Measurements from ENCODE around the gene PKDREJ.
"Not testable (repeated sequence)": the region's sequence is repeated elsewhere in the genome, so short reads cannot be mapped to it uniquely, and the experiment has no call there.

Gene PKDREJ, protein sequence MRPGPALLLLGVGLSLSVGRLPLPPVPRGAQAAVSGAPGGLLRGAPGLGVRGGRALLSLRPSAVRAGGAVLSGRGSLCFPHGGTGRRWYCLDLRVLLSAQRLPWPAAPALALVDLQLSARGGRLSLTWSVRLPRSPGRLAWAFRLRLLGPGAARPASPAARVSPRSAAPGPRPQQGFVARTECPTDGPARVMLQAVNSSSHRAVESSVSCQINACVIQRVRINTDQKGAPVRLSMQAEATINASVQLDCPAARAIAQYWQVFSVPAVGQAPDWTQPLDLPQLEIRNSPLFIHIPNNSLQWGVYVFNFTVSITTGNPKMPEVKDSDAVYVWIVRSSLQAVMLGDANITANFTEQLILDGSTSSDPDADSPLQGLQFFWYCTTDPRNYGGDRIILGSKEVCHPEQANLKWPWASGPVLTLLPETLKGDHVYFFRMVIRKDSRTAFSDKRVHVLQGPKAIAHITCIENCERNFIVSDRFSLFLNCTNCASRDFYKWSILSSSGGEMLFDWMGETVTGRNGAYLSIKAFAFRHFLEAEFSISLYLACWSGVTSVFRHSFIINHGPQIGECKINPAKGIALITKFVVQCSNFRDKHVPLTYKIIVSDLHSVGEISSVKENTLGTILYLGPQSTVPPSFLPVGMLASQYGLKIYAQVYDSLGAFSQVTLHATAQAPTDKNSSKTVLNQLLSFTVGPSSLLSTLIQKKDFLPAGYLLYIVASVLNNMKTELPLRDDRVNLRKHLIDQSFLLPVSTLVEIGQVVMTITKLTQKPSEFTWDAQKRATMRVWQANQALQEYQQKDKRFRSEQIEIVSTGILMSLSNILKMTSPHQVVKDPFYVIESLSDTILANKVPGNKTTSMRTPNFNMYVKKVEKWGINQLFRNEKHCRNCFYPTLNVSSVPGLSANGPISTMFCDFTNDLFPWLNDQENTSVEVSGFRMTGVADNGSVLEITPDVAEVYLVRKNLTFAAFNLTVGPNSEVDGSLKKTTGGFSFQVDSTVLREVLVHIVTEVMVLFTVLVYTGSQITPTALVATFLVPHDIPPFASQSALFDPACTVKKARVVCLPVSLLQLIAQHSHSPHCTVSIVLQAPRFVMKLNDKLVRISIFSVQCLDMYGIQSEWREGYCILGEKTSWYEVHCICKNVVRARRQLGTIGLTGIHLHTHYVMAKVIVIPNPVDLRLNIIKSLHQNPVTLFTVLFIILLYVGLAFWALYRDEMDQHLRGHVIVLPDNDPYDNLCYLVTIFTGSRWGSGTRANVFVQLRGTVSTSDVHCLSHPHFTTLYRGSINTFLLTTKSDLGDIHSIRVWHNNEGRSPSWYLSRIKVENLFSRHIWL (N-terminal part only)

DNA sequence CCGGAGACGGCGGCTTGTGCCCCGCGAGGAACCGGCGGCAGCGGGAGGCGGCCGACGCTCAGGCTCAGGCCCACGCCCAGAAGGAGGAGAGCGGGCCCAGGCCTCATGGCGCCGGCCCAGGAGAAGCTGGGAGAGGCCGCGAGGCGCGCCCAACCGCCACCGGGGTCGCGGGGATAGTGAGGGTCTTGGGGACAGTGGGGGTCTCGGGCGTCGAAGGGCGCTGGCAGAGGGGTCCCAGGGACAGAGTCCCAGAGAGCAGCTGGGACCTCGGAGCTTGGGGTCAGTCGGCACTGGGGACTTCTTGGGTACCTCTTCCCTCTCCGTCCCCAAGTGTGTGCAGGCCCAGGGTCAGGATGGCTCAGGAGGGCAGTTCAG lies at the start of gene PKDREJ:
Gene PKDREJ (minus strand): TSS at position 128 of the 375 bp plus-strand sequence. CDS start 21 bp downstream, at position 107.
- TF ChIP-seq, protein P1, sequence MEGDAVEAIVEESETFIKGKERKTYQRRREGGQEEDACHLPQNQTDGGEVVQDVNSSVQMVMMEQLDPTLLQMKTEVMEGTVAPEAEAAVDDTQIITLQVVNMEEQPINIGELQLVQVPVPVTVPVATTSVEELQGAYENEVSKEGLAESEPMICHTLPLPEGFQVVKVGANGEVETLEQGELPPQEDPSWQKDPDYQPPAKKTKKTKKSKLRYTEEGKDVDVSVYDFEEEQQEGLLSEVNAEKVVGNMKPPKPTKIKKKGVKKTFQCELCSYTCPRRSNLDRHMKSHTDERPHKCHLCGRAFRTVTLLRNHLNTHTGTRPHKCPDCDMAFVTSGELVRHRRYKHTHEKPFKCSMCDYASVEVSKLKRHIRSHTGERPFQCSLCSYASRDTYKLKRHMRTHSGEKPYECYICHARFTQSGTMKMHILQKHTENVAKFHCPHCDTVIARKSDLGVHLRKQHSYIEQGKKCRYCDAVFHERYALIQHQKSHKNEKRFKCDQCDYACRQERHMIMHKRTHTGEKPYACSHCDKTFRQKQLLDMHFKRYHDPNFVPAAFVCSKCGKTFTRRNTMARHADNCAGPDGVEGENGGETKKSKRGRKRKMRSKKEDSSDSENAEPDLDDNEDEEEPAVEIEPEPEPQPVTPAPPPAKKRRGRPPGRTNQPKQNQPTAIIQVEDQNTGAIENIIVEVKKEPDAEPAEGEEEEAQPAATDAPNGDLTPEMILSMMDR (conservative IDR thresholded peaks at IDR 0.05): no peak
- no peak within 1 kb of the TSS for H3K27ac ChIP-seq

DNA sequence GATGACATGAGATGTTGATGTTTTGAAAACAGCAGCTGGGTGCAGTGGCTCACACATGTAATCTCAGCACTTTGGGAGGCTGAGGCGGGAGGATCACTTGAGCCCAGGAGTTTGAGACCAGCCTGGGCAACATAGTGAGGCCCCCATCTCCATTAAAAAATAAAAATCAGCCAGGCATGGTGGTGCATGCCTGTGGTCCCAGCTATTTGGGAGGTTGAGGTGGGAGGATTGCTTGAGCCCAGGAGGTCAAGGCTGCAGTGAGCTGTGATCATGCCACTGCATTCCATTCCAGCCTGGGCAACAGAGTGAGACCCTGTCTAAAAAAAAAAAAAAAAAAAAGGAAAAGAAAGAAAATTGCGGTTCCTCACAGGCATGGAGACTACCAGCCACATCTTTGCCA lies 49.7 kb upstream of the PKDREJ start:
- H3K27ac ChIP-seq: not testable (repeated sequence)

DNA sequence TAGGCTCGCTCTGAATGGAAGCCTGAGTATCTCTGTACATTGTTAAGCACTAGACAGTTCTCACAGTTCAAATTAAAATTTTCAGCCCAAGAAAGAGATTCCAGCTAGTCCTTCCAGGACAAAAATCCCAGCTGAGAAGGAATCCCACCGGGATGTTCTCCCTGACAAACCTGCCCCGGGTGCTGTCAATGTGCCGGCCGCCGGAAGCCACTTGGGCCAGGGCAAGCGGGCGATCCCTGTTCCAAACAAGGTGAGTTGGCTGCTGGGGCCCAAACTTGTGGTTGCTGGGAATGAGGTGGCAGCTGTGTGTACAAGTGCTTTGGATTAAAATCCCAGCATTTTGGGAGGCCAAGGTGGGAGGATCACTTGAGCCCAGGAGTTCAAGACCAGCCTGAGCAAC lies 48.9 kb upstream of the PKDREJ start:
- TF ChIP-seq, protein P1 (conservative IDR thresholded peaks at IDR 0.05): no peak
- H3K27ac ChIP-seq: no peak overlapping the region

DNA sequence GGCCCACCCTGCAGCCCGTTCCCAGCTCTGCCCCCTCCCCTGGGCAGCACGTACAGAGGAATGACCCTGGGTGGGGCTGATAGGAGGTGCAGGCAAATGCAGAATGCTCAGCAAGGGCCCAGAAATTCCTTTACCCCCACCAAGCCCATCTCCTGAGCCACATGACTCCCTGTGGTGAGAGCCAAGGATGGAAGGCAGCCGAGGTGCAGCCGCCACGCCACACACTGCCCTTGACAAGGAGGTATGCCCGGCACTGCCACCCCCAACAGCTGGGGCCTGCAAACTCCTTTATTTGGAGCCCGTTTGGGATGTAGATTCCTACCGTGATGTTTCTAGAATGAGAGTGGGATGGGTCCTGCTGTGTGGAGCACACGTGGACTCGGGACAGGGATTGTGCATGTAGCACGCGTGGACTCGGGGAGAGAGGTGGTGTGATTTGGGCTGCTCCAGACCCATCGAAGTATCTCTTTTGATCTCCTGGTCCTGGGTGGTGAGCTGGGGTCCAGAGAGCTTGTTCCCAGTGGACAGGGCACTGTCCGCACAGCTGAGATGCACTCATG lies 46.5 kb upstream of the PKDREJ start:
- TF ChIP-seq, protein P1 (conservative IDR thresholded peaks at IDR 0.05): no peak
- H3K27ac ChIP-seq: no peak overlapping the region

DNA sequence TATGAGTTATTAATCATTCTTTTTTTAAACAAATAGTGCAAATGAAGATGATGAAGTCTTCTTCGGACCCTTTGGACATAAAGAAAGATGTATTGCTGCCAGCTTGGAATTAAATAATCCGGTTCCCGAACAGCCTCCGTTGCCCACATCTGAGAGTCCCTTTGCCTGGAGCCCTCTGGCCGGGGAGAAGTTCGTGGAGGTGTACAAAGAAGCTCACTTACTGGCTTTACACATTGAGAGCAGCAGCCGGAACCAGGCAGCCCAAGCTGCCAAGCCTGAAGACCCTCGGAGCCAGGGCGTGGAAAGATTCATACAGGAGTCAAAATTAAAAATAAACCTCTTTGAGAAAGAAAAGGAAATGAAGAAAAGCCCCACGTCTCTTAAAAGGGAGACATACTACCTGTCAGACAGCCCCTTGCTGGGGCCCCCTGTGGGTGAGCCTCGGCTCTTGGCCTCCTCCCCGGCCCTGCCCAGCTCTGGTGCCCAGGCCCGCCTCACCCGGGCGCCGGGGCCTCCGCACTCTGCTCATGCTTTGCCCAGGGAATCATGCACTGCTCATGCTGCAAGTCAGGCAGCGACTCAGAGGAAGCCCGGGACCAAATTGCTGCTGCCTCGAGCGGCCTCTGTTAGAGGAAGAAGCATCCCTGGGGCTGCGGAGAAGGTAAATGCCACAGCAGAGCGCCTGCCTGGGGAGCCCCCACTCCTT lies 45.3 kb upstream of the PKDREJ start:
- TF ChIP-seq, protein P1 (conservative IDR thresholded peaks at IDR 0.05): no peak

DNA sequence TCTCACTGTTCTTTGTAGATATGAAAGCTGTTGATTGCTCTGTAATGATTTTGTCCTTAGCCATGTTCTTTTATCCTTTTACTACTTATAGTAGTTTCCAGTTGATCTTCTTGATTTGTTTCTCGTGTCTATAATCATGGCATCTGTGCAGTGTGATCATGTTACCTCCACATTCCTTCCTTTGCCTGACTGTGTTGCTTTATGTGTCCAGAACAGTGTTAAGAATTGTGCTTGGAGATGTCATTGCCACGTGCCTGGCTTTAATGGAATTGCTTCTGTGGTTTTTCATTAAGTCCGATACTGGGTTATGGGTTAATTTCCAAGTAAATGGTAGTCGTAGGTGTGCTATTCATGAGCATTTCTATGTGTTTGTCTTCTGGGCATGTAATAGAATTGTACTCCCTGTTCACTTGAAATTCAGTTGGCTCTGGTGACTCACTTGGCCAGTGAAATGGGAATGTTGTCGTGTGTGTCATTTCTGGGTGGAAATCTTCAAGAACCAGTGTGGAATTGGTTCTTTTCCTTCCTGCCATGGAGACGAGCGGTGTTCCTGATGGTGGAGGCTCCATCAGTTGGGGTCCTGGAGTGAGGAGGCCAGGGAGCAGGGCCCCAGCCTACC lies 40.3 kb upstream of the PKDREJ start:
- TF ChIP-seq, protein P1 (conservative IDR thresholded peaks at IDR 0.05): no peak
- no peak overlapping the region for H3K27ac ChIP-seq

More for the DNA sequence above, 45.3 kb upstream of the PKDREJ start:
- no peak overlapping the region for H3K27ac ChIP-seq

Measured in VCaP (cell line).